Hepatocyte (in vitro differentiated cells): ENCODE measurements around the gene SDF2. TPM values are rescaled to one million over a fixed set of nuclear protein-coding genes. Genes with fewer than 3 reads are reported as not detected.

Source experiments
- DNase-seq: peaks from one replicate; pipeline ENCODE4 v3.0.0-alpha.2; 2016; ENCODE audit warnings: low spot score
- H2AFZ ChIP-seq: fragments of 200-600 bp; sonication (generic); 2 replicates; pipeline ENCODE4 v1.6.0; 2016; ENCODE audit warnings: antibody characterized with exemption, mild to moderate bottlenecking
- H3K27ac ChIP-seq: fragments of 200-600 bp; sonication (generic); 2 replicates; pipeline ENCODE4 v1.5.1; 2016; ENCODE audit warnings: mild to moderate bottlenecking
- H3K27me3 ChIP-seq: fragments of 200-600 bp; sonication (generic); 2 replicates; pipeline ENCODE4 v1.6.1; 2016
- H3K36me3 ChIP-seq: fragments of 200-600 bp; sonication (generic); replicated peaks from 2 replicates; pipeline ENCODE4 v1.5.1; 2016; ENCODE audit warnings: low read depth; ENCODE audit not compliant: insufficient read depth
- H3K4me1 ChIP-seq: fragments of 200-600 bp; sonication (generic); 2 replicates; pipeline ENCODE4 v1.5.1; 2016; ENCODE audit warnings: mild to moderate bottlenecking, moderate library complexity; ENCODE audit not compliant: insufficient read depth
- H3K4me2 ChIP-seq: fragments of 200-600 bp; sonication (generic); 2 replicates; pipeline ENCODE4 v1.6.0; 2016
- H3K4me3 ChIP-seq: fragments of 200-600 bp; sonication (generic); 2 replicates; pipeline ENCODE4 v1.5.1; 2016; ENCODE audit warnings: mild to moderate bottlenecking
- H3K79me2 ChIP-seq: fragments of 200-600 bp; sonication (generic); 2 replicates; pipeline ENCODE4 v1.6.0; 2017; ENCODE audit warnings: mild to moderate bottlenecking
- H3K9me2 ChIP-seq: fragments of 200-600 bp; sonication (generic); replicated peaks from 2 replicates; pipeline ENCODE4 v1.6.0; 2017; ENCODE audit warnings: mild to moderate bottlenecking; ENCODE audit not compliant: insufficient read depth
- H3K9me3 ChIP-seq: fragments of 200-600 bp; sonication (generic); 2 replicates; pipeline ENCODE4 v1.5.1; 2016; ENCODE audit warnings: low read depth, mild to moderate bottlenecking
- H4K20me1 ChIP-seq: fragments of 200-600 bp; sonication (generic); 2 replicates; pipeline ENCODE4 v1.6.0; 2016; ENCODE audit warnings: mild to moderate bottlenecking; ENCODE audit not compliant: insufficient read depth, poor library complexity, severe bottlenecking
- CTCF ChIP-seq: fragments of 200-600 bp; sonication (generic); IDR thresholded peaks from 2 replicates; pipeline ENCODE4 v1.5.1; 2016; ENCODE audit warnings: antibody characterized with exemption, mild to moderate bottlenecking; ENCODE audit not compliant: poor library complexity
- EZH2 ChIP-seq: fragments of 200-600 bp; sonication (generic); IDR thresholded peaks from 2 replicates; pipeline ENCODE4 v1.6.1; 2016; ENCODE audit warnings: antibody characterized with exemption, mild to moderate bottlenecking, borderline replicate concordance
- EZH2phosphoT487 ChIP-seq: fragments of 200-600 bp; sonication (generic); IDR thresholded peaks from one replicate; pipeline ENCODE4 v1.6.1; 2018; ENCODE audit warnings: antibody characterized with exemption, mild to moderate bottlenecking, low read depth, moderate library complexity; ENCODE audit not compliant: unreplicated experiment, severe bottlenecking
- WGBS: methylation state at CpG from one replicate; pipeline ENCODE4 v1.1.6; 2016; ENCODE audit warnings: low lambda C conversion rate; ENCODE audit errors: missing lambda C conversion rate; 5-methylcytosine and 5-hydroxymethylcytosine counted together
- polyA plus RNA-seq: library from polyadenylated mRNA; unstranded; fragments of >200 nt; fragmentation: Nextera tagmentation; extraction: Ambion mirVana; gene quantifications from 2 replicates; pipeline ENCODE4 v1.2.1, GENCODE V29; 2016
- total RNA-seq: library from RNA; depleted of rRNA; stranded (reverse); fragments of >200 nt; gene quantifications from 2 replicates; pipeline ENCODE4 v1.2.3, GENCODE V29; 2014

The SDF2 gene
- total and polyA plus RNA-seq, 2 experiments from 2014 or later, result 78.6 to 148 TPM

DNA sequence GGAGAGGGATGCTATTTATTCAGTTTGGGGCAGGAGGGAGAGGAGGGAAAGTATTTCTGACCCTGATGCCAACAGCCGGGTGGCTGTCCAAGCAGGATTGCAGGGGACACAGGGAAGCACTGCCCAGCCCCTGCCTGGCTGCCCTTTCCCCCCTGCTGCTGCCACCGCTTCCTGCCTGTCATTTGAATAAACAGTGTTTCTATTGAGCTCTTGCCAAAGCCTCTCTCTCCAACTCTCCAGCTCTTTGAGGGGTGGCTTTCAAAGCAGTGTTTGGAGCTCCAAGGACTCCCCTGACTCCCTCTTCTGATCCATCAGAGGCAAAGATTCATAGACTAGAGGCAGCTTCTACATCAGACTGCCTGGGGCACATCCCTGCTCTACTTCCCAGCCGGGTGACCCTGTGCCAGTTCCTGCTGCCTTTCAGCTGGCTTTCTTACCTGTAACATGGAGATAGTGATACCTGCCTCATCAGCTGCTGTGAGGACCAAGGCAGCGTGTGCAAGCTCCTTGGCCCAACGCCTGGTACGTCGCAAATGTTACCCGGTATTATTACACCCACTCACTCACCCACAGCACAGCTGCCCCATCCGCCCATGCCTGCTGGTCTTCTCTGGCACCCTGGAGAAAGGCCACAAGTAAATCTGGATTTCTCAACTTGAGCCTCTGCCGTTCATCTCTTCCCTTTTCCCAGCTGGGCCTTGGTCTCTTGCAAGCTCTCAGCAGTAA lies 40.5 kb upstream of the SDF2 start:
- Histone ChIP-seq H3K27me3 (no peaks in the 10 kb centered on the region), H3K79me2 (no peaks in the 10 kb centered on the region), H3K4me2 (no peak overlapping the region), H3K27ac (no peak overlapping the region), H3K4me3 (no peak overlapping the region), H4K20me1 (no peaks in the 10 kb centered on the region), H3K4me1 (peaks cover 24% of the 10 kb centered on the region), H3K9me2 (no peaks in the 10 kb centered on the region), H3K9me3 (no peaks in the 10 kb centered on the region), H3K36me3 (no peaks in the 10 kb centered on the region), H2AFZ (no peak overlapping the region)
- no peak for DNase-seq
- TF ChIP-seq EZH2, result no peak
- TF ChIP-seq CTCF, result no peak
- no peak for TF ChIP-seq EZH2phosphoT487
- 93% methylated on average over 10 of the region's 10 CpGs for WGBS

- H3K9me2 ChIP-seq, result no peaks in the 10 kb centered on the region
- no peak for DNase-seq
- 89% methylated on average over 10 of the region's 10 CpGs for WGBS
- no peaks in the 10 kb centered on the region for H3K27me3 ChIP-seq
- no peak overlapping the region for H3K4me3 ChIP-seq
- TF ChIP-seq CTCF (no peak), EZH2phosphoT487 (no peak), EZH2 (no peak)
- no peaks in the 10 kb centered on the region for H4K20me1 ChIP-seq
- H3K36me3 ChIP-seq, result no peaks in the 10 kb centered on the region
- H3K27ac ChIP-seq, result no peak overlapping the region
- no peaks in the 10 kb centered on the region for H3K9me3 ChIP-seq
- no peak overlapping the region for H2AFZ ChIP-seq
- no peaks in the 10 kb centered on the region for H3K79me2 ChIP-seq
- peaks cover 28% of the 10 kb centered on the region for H3K4me1 ChIP-seq
- no peak overlapping the region for H3K4me2 ChIP-seq
Measured at GRCh38 chr17:28700830-28701492, 39.3 kb upstream of the SDF2 start.

DNA sequence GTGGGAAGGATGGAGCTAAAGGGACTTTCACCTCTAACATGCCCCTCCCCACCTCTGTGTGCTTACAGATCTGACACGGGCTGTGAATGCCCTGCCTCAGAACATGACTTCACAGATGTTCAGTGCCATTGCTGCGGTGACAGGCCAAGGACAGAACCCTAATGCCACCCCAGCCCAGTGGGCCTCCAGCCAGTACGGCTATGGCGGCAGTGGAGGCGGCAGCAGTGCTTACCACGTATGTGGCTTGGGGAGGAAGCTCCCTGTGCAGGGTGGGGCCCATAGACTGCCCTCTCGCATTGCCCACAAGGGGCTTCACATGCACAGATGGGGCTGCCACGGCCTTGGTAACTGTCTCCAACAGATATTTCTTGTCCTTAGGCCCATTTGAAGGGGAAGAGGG lies 38.6 kb upstream of the SDF2 start:
- no peaks in the 10 kb centered on the region for H3K36me3 ChIP-seq
- 92% methylated on average over 8 of the region's 8 CpGs for WGBS
- H3K4me2 ChIP-seq, result no peak overlapping the region

More for the DNA sequence above, 38.6 kb upstream of the SDF2 start:
- Histone ChIP-seq H3K9me2 (no peaks in the 10 kb centered on the region), H2AFZ (no peak overlapping the region), H3K79me2 (no peaks in the 10 kb centered on the region), H3K4me1 (peaks cover 28% of the 10 kb centered on the region), H3K27ac (no peak overlapping the region), H4K20me1 (no peaks in the 10 kb centered on the region), H3K4me3 (no peak overlapping the region), H3K27me3 (no peaks in the 10 kb centered on the region), H3K9me3 (no peaks in the 10 kb centered on the region)
- TF ChIP-seq EZH2, result no peak
- no peak for TF ChIP-seq CTCF
- TF ChIP-seq EZH2phosphoT487, result no peak
- DNase-seq, result no peak
